Measurements from ENCODE around the gene ADAMTS2.

Gene ADAMTS2

GRCh38 chr5:179271821-179272325 is 73.4 kb downstream of the ADAMTS2 start:
- Histone ChIP-seq H3K9ac (ENCODE audit: low read length) (no peak overlapping the region), H3K9me3 (ENCODE audit: control insufficient read depth, low read length) (no peaks in the 10 kb centered on the region), H3K27me3 (ENCODE audit: control insufficient read depth, insufficient read depth, low read length) (no peaks in the 10 kb centered on the region), H3K36me3 (ENCODE audit: control insufficient read depth, insufficient read depth, low read length) (no peaks in the 10 kb centered on the region), H3K4me1 (ENCODE audit: control insufficient read depth, insufficient read depth, low read length) (peaks cover 4% of the 10 kb centered on the region), H3K4me3 (ENCODE audit: low read length) (no peak overlapping the region)

- Histone ChIP-seq H3K9me3 (ENCODE audit: control insufficient read depth, low read length) (no peaks in the 10 kb centered on the region), H3K4me1 (ENCODE audit: control insufficient read depth, insufficient read depth, low read length) (peaks cover 4% of the 10 kb centered on the region), H3K36me3 (ENCODE audit: control insufficient read depth, insufficient read depth, low read length) (no peaks in the 10 kb centered on the region), H3K9ac (ENCODE audit: low read length) (no peak overlapping the region), H3K27me3 (ENCODE audit: control insufficient read depth, insufficient read depth, low read length) (no peaks in the 10 kb centered on the region), H3K4me3 (ENCODE audit: low read length) (no peak overlapping the region)
Observed at GRCh38 chr5:179271428-179271734, 73.9 kb downstream of the ADAMTS2 start.

GRCh38 chr5:179270581-179271427 is 74.5 kb downstream of the ADAMTS2 start:
- Histone ChIP-seq H3K4me1 (ENCODE audit: control insufficient read depth, insufficient read depth, low read length) (peaks cover 4% of the 10 kb centered on the region), H3K9ac (ENCODE audit: low read length) (no peak overlapping the region)

GRCh38 chr5:179269781-179270543 is 75.3 kb downstream of the ADAMTS2 start:
- H3K4me3 ChIP-seq (ENCODE audit: low read length): no peak overlapping the region
- no peaks in the 10 kb centered on the region for H3K36me3 ChIP-seq (ENCODE audit: control insufficient read depth, insufficient read depth, low read length)
- no peaks in the 10 kb centered on the region for H3K27me3 ChIP-seq (ENCODE audit: control insufficient read depth, insufficient read depth, low read length)
- H3K9ac ChIP-seq (ENCODE audit: low read length): no peak overlapping the region
- H3K9me3 ChIP-seq (ENCODE audit: control insufficient read depth, low read length): no peaks in the 10 kb centered on the region
- peaks cover 4% of the 10 kb centered on the region for H3K4me1 ChIP-seq (ENCODE audit: control insufficient read depth, insufficient read depth, low read length)

More at GRCh38 chr5:179270581-179271427, 74.5 kb downstream of the ADAMTS2 start:
- no peaks in the 10 kb centered on the region for H3K27me3 ChIP-seq (ENCODE audit: control insufficient read depth, insufficient read depth, low read length)
- no peaks in the 10 kb centered on the region for H3K9me3 ChIP-seq (ENCODE audit: control insufficient read depth, low read length)
- no peak overlapping the region for H3K4me3 ChIP-seq (ENCODE audit: low read length)
- no peaks in the 10 kb centered on the region for H3K36me3 ChIP-seq (ENCODE audit: control insufficient read depth, insufficient read depth, low read length)

GRCh38 chr5:179268966-179269693 is 76.1 kb downstream of the ADAMTS2 start:
- Histone ChIP-seq H3K9ac (ENCODE audit: low read length) (no peak overlapping the region), H3K4me3 (ENCODE audit: low read length) (no peak overlapping the region), H3K27me3 (ENCODE audit: control insufficient read depth, insufficient read depth, low read length) (no peaks in the 10 kb centered on the region), H3K4me1 (ENCODE audit: control insufficient read depth, insufficient read depth, low read length) (peaks cover 5% of the 10 kb centered on the region), H3K36me3 (ENCODE audit: control insufficient read depth, insufficient read depth, low read length) (no peaks in the 10 kb centered on the region), H3K9me3 (ENCODE audit: control insufficient read depth, low read length) (no peaks in the 10 kb centered on the region)

GRCh38 chr5:179268399-179268952 is 76.8 kb downstream of the ADAMTS2 start:
- no peaks in the 10 kb centered on the region for H3K27me3 ChIP-seq (ENCODE audit: control insufficient read depth, insufficient read depth, low read length)
- no peak overlapping the region for H3K9ac ChIP-seq (ENCODE audit: low read length)
- no peaks in the 10 kb centered on the region for H3K9me3 ChIP-seq (ENCODE audit: control insufficient read depth, low read length)
- no peak overlapping the region for H3K4me3 ChIP-seq (ENCODE audit: low read length)
- peaks cover 5% of the 10 kb centered on the region for H3K4me1 ChIP-seq (ENCODE audit: control insufficient read depth, insufficient read depth, low read length)
- H3K36me3 ChIP-seq (ENCODE audit: control insufficient read depth, insufficient read depth, low read length): no peaks in the 10 kb centered on the region

GRCh38 chr5:179267671-179268083 is 77.6 kb downstream of the ADAMTS2 start:
- Histone ChIP-seq H3K9ac (ENCODE audit: low read length) (no peak overlapping the region), H3K9me3 (ENCODE audit: control insufficient read depth, low read length) (no peaks in the 10 kb centered on the region), H3K36me3 (ENCODE audit: control insufficient read depth, insufficient read depth, low read length) (no peaks in the 10 kb centered on the region), H3K4me1 (ENCODE audit: control insufficient read depth, insufficient read depth, low read length) (peaks cover 5% of the 10 kb centered on the region), H3K4me3 (ENCODE audit: low read length) (no peak overlapping the region), H3K27me3 (ENCODE audit: control insufficient read depth, insufficient read depth, low read length) (no peaks in the 10 kb centered on the region)

GRCh38 chr5:179267071-179267670 is 78.1 kb downstream of the ADAMTS2 start:
- no peaks in the 10 kb centered on the region for H3K27me3 ChIP-seq (ENCODE audit: control insufficient read depth, insufficient read depth, low read length)
- H3K36me3 ChIP-seq (ENCODE audit: control insufficient read depth, insufficient read depth, low read length): no peaks in the 10 kb centered on the region
- no peaks in the 10 kb centered on the region for H3K9me3 ChIP-seq (ENCODE audit: control insufficient read depth, low read length)
- no peak overlapping the region for H3K9ac ChIP-seq (ENCODE audit: low read length)
- no peak overlapping the region for H3K4me3 ChIP-seq (ENCODE audit: low read length)
- H3K4me1 ChIP-seq (ENCODE audit: control insufficient read depth, insufficient read depth, low read length): peaks cover 5% of the 10 kb centered on the region

- H3K9me3 ChIP-seq (ENCODE audit: control insufficient read depth, low read length): no peaks in the 10 kb centered on the region
- peaks cover 5% of the 10 kb centered on the region for H3K4me1 ChIP-seq (ENCODE audit: control insufficient read depth, insufficient read depth, low read length)
- no peak overlapping the region for H3K4me3 ChIP-seq (ENCODE audit: low read length)
- no peaks in the 10 kb centered on the region for H3K36me3 ChIP-seq (ENCODE audit: control insufficient read depth, insufficient read depth, low read length)
- no peaks in the 10 kb centered on the region for H3K27me3 ChIP-seq (ENCODE audit: control insufficient read depth, insufficient read depth, low read length)
- no peak overlapping the region for H3K9ac ChIP-seq (ENCODE audit: low read length)
Observed at GRCh38 chr5:179266291-179267070, 78.8 kb downstream of the ADAMTS2 start.

GRCh38 chr5:179265514-179266290 is 79.6 kb downstream of the ADAMTS2 start:
- no peak overlapping the region for H3K4me3 ChIP-seq (ENCODE audit: low read length)
- no peaks in the 10 kb centered on the region for H3K27me3 ChIP-seq (ENCODE audit: control insufficient read depth, insufficient read depth, low read length)
- no peaks in the 10 kb centered on the region for H3K9me3 ChIP-seq (ENCODE audit: control insufficient read depth, low read length)
- H3K4me1 ChIP-seq (ENCODE audit: control insufficient read depth, insufficient read depth, low read length): peaks cover 5% of the 10 kb centered on the region
- H3K36me3 ChIP-seq (ENCODE audit: control insufficient read depth, insufficient read depth, low read length): no peaks in the 10 kb centered on the region
- no peak overlapping the region for H3K9ac ChIP-seq (ENCODE audit: low read length)
